ENCODE data around the gene PPP2R2D.

The PPP2R2D gene

DNA sequence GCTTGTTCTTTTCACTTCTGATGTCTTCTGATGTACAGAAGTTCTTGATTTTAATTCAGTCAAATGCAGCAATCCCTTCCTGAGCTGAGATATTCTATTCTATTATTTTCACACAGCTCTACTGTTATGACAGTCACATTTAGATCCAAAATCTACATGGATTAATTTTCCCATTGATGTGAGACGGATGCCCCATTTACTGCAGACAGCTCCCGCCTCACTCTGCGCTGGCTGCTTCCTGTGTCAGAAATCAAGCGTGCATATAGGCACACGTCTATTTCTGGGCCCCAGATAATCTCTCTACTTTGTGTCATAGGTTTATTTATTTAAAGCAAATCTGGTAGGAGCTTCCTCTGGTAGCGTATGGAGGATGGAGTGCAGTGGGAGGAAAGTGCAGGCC lies 74.2 kb downstream of the PPP2R2D start:
- ChIA-PET POLR2A (interaction anchor here (0.6 kb wide), 1 partner anchor 62 kb away, joined by 3 read pairs; no protein-coding TSS in a partner anchor), CTCF (no interaction called here)
- Histone ChIP-seq H3K27ac (ENCODE audit: insufficient read depth in 1 of 2, low read depth in 1 of 2, low read length in 2 of 2, poor library complexity in 1 of 2, severe bottlenecking in 2 of 2) (no peak overlapping the region), H3K4me3 (ENCODE audit: control insufficient read depth in 1 of 7, extremely low read depth in 1 of 7, insufficient read depth in 4 of 7, low read depth in 2 of 7, low read length in 6 of 7) (no peak overlapping the region), H3K4me1 (ENCODE audit: control extremely low read depth in 1 of 4, control insufficient read depth in 4 of 4, insufficient read depth in 4 of 4, low read length in 3 of 4) (peaks cover 0 to 6% (median 1%) of the 10 kb centered on the region in 4 experiments), H3K27me3 (replicated peaks in 2 of 5; ENCODE audit: control insufficient read depth in 4 of 5, insufficient read depth in 5 of 5, low read length in 4 of 5) (peaks cover 0 to 12% (median 0%) of the 10 kb centered on the region in 5 experiments), H3K9me3 (ENCODE audit: control extremely low read depth in 1 of 5, control insufficient read depth in 4 of 5, insufficient read depth in 2 of 5, low read depth in 1 of 5, low read length in 4 of 5) (no peaks in the 10 kb centered on the region), H3K36me3 (ENCODE audit: control insufficient read depth in 4 of 4, insufficient read depth in 4 of 4, low read length in 3 of 4) (peaks cover 0 to 17% (median 9%) of the 10 kb centered on the region in 4 experiments)
- DNase-seq, result no peak
- 90% methylated on average over 2 of the region's 6 CpGs for WGBS (ENCODE audit: insufficient coverage)

DNA sequence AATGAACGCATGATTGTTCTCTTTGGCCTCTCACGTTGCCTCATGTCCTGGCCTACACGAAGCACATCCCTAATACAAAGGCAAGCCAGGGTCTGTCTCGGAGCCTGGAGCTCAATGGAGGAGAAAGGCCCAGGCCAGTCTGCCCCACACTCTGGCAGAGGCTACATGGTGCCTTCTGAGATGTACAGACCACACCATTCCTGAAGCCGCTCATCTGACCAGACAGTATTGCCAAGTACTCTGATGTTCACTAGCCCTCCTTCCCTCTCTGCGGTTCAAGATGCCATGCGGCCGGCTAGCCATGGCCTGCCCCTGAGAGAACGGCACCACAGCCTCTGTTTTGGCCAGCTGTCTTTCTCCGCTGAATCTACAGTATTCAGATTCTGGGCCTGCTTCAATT lies 75.0 kb downstream of the PPP2R2D start:
- ChIA-PET CTCF (no interaction called here), POLR2A (interaction anchor here (0.6 kb wide), 1 partner anchor 63 kb away, joined by 3 read pairs; no protein-coding TSS in a partner anchor)
- peaks cover 0 to 20% (median under 1%) of the 10 kb centered on the region in 5 experiments for H3K27me3 ChIP-seq (replicated peaks in 2 of 5; ENCODE audit: control insufficient read depth in 4 of 5, insufficient read depth in 5 of 5, low read length in 4 of 5)
- DNase-seq, result no peak
- peaks cover 0 to 9% (median 5%) of the 10 kb centered on the region in 4 experiments for H3K4me1 ChIP-seq (ENCODE audit: control extremely low read depth in 1 of 4, control insufficient read depth in 4 of 4, insufficient read depth in 4 of 4, low read length in 3 of 4)
- H3K4me3 ChIP-seq (ENCODE audit: control insufficient read depth in 1 of 7, extremely low read depth in 1 of 7, insufficient read depth in 4 of 7, low read depth in 2 of 7, low read length in 6 of 7), result no peak overlapping the region
- WGBS (ENCODE audit: insufficient coverage), result 95% methylated on average over 10 of the region's 10 CpGs
- H3K27ac ChIP-seq (ENCODE audit: insufficient read depth in 1 of 2, low read depth in 1 of 2, low read length in 2 of 2, poor library complexity in 1 of 2, severe bottlenecking in 2 of 2), result no peak overlapping the region
- peaks cover 0 to 11% (median 6%) of the 10 kb centered on the region in 4 experiments for H3K36me3 ChIP-seq (ENCODE audit: control insufficient read depth in 4 of 4, insufficient read depth in 4 of 4, low read length in 3 of 4)
- no peaks in the 10 kb centered on the region for H3K9me3 ChIP-seq (ENCODE audit: control extremely low read depth in 1 of 5, control insufficient read depth in 4 of 5, insufficient read depth in 2 of 5, low read depth in 1 of 5, low read length in 4 of 5)

DNA sequence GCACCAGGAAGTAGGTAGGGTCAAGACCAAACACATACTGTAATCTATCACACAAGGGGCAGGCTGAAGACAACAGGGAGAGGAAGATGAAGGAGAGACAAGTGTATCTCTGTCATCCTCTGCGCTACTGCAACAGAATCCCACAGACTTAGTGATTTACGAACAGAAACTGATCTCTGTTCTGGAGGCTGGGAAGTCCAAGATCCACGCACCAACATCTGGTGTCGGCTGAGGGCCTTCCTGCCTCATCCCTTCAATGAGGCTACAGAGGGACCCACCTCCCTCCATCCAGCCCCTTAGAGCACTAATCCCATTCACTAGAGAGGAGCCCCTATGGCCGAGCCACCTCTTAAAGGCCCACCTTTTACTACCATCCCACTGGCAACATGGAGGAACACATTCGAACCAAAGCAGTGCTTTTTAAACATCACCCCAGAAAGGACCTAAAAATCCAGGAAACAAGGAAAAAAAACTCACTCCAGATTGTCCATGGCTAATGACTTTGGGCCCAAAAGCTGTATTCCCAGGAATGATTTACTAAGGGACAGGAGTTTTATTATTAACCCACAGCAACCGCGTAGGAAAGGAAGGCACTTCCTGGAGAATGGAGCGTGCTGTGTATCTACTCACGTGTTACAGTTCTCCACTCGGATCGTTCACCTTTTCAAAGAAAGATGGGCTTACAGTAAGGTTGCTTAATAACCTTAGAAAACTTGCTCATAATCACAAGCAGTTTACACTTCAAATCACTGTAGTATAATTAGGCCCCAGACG lies 76.7 kb downstream of the PPP2R2D start:
- no peak for DNase-seq
- H3K9me3 ChIP-seq (ENCODE audit: control extremely low read depth in 1 of 5, control insufficient read depth in 4 of 5, insufficient read depth in 2 of 5, low read depth in 1 of 5, low read length in 4 of 5), result no peaks in the 10 kb centered on the region
- H3K27ac ChIP-seq (ENCODE audit: insufficient read depth in 1 of 2, low read depth in 1 of 2, low read length in 2 of 2, poor library complexity in 1 of 2, severe bottlenecking in 2 of 2), result no peak overlapping the region
- peaks cover 0 to 33% (median 2%) of the 10 kb centered on the region in 5 experiments for H3K27me3 ChIP-seq (replicated peaks in 2 of 5; ENCODE audit: control insufficient read depth in 4 of 5, insufficient read depth in 5 of 5, low read length in 4 of 5)
- ChIA-PET POLR2A (no interaction called here), CTCF (no interaction called here)
- WGBS (ENCODE audit: insufficient coverage), result 97% methylated on average over 13 of the region's 13 CpGs
- H3K4me3 ChIP-seq (ENCODE audit: control insufficient read depth in 1 of 7, extremely low read depth in 1 of 7, insufficient read depth in 4 of 7, low read depth in 2 of 7, low read length in 6 of 7), result no peak overlapping the region
- H3K36me3 ChIP-seq (ENCODE audit: control insufficient read depth in 4 of 4, insufficient read depth in 4 of 4, low read length in 3 of 4), result peaks cover 0 to 2% (median 0%) of the 10 kb centered on the region in 4 experiments
- H3K4me1 ChIP-seq (ENCODE audit: control extremely low read depth in 1 of 4, control insufficient read depth in 4 of 4, insufficient read depth in 4 of 4, low read length in 3 of 4), result peaks cover 2 to 17% (median 17%) of the 10 kb centered on the region in 4 experiments

DNA sequence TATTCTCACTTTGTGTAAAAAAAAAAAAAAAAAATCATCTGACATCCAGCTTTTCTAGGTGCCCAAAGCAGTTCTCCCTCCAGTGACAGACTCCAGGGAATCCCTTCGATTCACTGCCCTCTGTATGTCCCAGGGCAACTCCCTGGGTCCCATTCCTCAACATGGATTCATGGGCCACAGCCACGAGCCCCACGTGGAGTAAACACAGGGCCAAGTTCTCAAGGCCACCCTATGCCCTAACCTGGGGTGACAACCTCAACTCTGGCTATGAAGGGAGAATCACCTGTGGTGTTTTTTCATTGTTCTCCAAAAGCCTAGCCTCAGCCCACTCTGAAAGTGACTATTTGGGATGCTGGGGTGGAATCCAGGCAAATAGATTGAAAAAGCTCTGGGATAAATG lies 77.6 kb downstream of the PPP2R2D start:
- Histone ChIP-seq H3K36me3 (ENCODE audit: control insufficient read depth in 4 of 4, insufficient read depth in 4 of 4, low read length in 3 of 4) (no peaks in the 10 kb centered on the region), H3K27me3 (replicated peaks in 2 of 5; ENCODE audit: control insufficient read depth in 4 of 5, insufficient read depth in 5 of 5, low read length in 4 of 5) (peaks cover 0 to 41% (median 7%) of the 10 kb centered on the region in 5 experiments), H3K4me3 (ENCODE audit: control insufficient read depth in 1 of 7, extremely low read depth in 1 of 7, insufficient read depth in 4 of 7, low read depth in 2 of 7, low read length in 6 of 7) (no peak overlapping the region), H3K9me3 (ENCODE audit: control extremely low read depth in 1 of 5, control insufficient read depth in 4 of 5, insufficient read depth in 2 of 5, low read depth in 1 of 5, low read length in 4 of 5) (no peaks in the 10 kb centered on the region), H3K4me1 (ENCODE audit: control extremely low read depth in 1 of 4, control insufficient read depth in 4 of 4, insufficient read depth in 4 of 4, low read length in 3 of 4) (peaks cover 2 to 21% (median 17%) of the 10 kb centered on the region in 4 experiments), H3K27ac (ENCODE audit: insufficient read depth in 1 of 2, low read depth in 1 of 2, low read length in 2 of 2, poor library complexity in 1 of 2, severe bottlenecking in 2 of 2) (no peak overlapping the region)
- no peak for DNase-seq
- ChIA-PET CTCF (no interaction called here), POLR2A (no interaction called here)
- WGBS (ENCODE audit: insufficient coverage), result 94% methylated on average over 2 of the region's 3 CpGs

DNA sequence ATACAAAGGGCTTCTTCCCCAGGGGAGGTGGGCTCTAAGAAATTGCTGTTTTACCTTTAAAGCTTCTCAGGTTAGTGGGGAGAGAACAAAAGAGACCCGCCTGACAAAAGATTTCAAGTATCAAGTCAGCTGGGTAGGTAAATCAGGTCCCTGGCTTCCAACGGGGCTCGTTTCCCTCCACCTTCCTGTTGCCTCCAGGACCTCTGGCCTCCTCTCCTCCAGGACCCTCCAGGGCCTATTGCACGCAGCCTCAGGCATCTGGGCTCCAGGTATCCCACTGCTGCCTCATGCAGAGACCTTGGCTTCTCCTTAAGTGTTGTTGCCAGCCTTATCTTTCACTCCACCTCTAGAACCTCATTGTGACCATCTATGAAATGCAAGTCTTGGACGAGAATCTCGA lies 78.0 kb downstream of the PPP2R2D start:
- H3K36me3 ChIP-seq (ENCODE audit: control insufficient read depth in 4 of 4, insufficient read depth in 4 of 4, low read length in 3 of 4), result no peaks in the 10 kb centered on the region
- CTCF ChIA-PET, result interaction anchor here (1.1 kb wide), 1 partner anchor 18 kb away, joined by 3 read pairs; no protein-coding TSS in a partner anchor
- 86% methylated on average over 4 of the region's 6 CpGs for WGBS (ENCODE audit: insufficient coverage)
- H3K9me3 ChIP-seq (ENCODE audit: control extremely low read depth in 1 of 5, control insufficient read depth in 4 of 5, insufficient read depth in 2 of 5, low read depth in 1 of 5, low read length in 4 of 5), result no peaks in the 10 kb centered on the region
- H3K4me1 ChIP-seq (ENCODE audit: control extremely low read depth in 1 of 4, control insufficient read depth in 4 of 4, insufficient read depth in 4 of 4, low read length in 3 of 4), result peaks cover 2 to 21% (median 17%) of the 10 kb centered on the region in 4 experiments
- no peak for DNase-seq
- POLR2A ChIA-PET, result no interaction called here
- H3K27ac ChIP-seq (ENCODE audit: insufficient read depth in 1 of 2, low read depth in 1 of 2, low read length in 2 of 2, poor library complexity in 1 of 2, severe bottlenecking in 2 of 2), result no peak overlapping the region
- peaks cover 2 to 46% (median 7%) of the 10 kb centered on the region in 5 experiments for H3K27me3 ChIP-seq (replicated peaks in 2 of 5; ENCODE audit: control insufficient read depth in 4 of 5, insufficient read depth in 5 of 5, low read length in 4 of 5)
- H3K4me3 ChIP-seq (ENCODE audit: control insufficient read depth in 1 of 7, extremely low read depth in 1 of 7, insufficient read depth in 4 of 7, low read depth in 2 of 7, low read length in 6 of 7), result no peak overlapping the region

DNA sequence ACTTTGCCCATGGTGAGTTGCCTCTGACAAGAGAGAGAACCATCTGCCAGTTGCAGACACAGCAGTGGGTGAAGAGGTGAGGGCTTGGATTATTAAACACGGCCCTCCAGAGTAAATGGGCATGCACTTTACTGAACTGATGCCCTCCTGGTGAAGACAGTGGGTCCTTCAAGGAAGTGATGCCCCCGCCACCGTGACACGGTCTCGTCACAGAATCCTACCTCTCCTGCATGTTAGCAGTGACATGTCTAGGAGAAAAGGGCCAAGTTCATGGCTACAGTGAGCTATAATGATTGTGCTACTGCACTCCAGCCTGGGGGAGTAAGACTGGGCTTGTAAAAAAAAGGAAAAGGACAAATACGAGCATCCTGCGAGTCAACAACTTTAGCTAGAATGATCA lies 78.5 kb downstream of the PPP2R2D start:
- DNase-seq, result no peak
- POLR2A ChIA-PET, result no interaction called here
- H3K4me3 ChIP-seq (ENCODE audit: control insufficient read depth in 1 of 7, extremely low read depth in 1 of 7, insufficient read depth in 4 of 7, low read depth in 2 of 7, low read length in 6 of 7), result no peak overlapping the region
- H3K4me1 ChIP-seq (ENCODE audit: control extremely low read depth in 1 of 4, control insufficient read depth in 4 of 4, insufficient read depth in 4 of 4, low read length in 3 of 4), result peaks cover 2 to 21% (median 17%) of the 10 kb centered on the region in 4 experiments
- H3K27me3 ChIP-seq (replicated peaks in 2 of 5; ENCODE audit: control insufficient read depth in 4 of 5, insufficient read depth in 5 of 5, low read length in 4 of 5), result peaks cover 2 to 49% (median 7%) of the 10 kb centered on the region in 5 experiments
- no peak overlapping the region for H3K27ac ChIP-seq (ENCODE audit: insufficient read depth in 1 of 2, low read depth in 1 of 2, low read length in 2 of 2, poor library complexity in 1 of 2, severe bottlenecking in 2 of 2)
- CTCF ChIA-PET, result interaction anchor here (1.1 kb wide), 1 partner anchor 18 kb away, joined by 3 read pairs; no protein-coding TSS in a partner anchor
- H3K9me3 ChIP-seq (ENCODE audit: control extremely low read depth in 1 of 5, control insufficient read depth in 4 of 5, insufficient read depth in 2 of 5, low read depth in 1 of 5, low read length in 4 of 5), result no peaks in the 10 kb centered on the region
- 86% methylated on average over 7 of the region's 7 CpGs for WGBS (ENCODE audit: insufficient coverage)
- no peaks in the 10 kb centered on the region for H3K36me3 ChIP-seq (ENCODE audit: control insufficient read depth in 4 of 4, insufficient read depth in 4 of 4, low read length in 3 of 4)

DNA sequence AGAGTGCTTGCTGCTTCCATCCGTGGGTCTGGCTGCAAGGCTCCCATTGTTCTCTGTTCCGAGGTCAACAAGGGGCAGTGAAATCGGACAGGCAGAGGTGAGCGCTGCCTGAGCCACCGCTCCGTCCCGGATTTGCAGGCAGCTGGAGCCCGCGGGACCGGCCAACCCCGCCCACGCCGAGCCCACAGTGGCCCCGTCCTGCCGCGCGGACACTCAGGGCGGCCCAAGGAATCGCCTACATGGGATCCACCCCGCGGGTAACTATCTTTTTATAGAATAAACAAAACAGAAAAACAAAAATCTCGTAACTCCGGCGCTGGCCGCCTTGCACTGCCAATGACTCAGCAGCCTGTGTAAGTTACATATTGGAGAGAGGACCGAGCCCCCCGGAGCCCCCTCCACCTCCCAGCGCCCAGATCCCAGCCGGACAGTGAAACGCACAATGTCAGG lies 79.0 kb downstream of the PPP2R2D start:
- Histone ChIP-seq H3K27ac (ENCODE audit: insufficient read depth in 1 of 2, low read depth in 1 of 2, low read length in 2 of 2, poor library complexity in 1 of 2, severe bottlenecking in 2 of 2) (no peak overlapping the region), H3K27me3 (replicated peaks in 2 of 5; ENCODE audit: control insufficient read depth in 4 of 5, insufficient read depth in 5 of 5, low read length in 4 of 5) (peaks cover 2 to 49% (median 7%) of the 10 kb centered on the region in 5 experiments), H3K4me1 (ENCODE audit: control extremely low read depth in 1 of 4, control insufficient read depth in 4 of 4, insufficient read depth in 4 of 4, low read length in 3 of 4) (peaks cover 2 to 21% (median 17%) of the 10 kb centered on the region in 4 experiments), H3K4me3 (ENCODE audit: control insufficient read depth in 1 of 7, extremely low read depth in 1 of 7, insufficient read depth in 4 of 7, low read depth in 2 of 7, low read length in 6 of 7) (peak overlapping the region in 3 of 7 experiments; percentile 10 to 24 (median 11)), H3K9me3 (ENCODE audit: control extremely low read depth in 1 of 5, control insufficient read depth in 4 of 5, insufficient read depth in 2 of 5, low read depth in 1 of 5, low read length in 4 of 5) (no peaks in the 10 kb centered on the region), H3K36me3 (ENCODE audit: control insufficient read depth in 4 of 4, insufficient read depth in 4 of 4, low read length in 3 of 4) (no peaks in the 10 kb centered on the region)
- peak in 2 of 3 donors; percentile 9 to 41 for DNase-seq
- ChIA-PET POLR2A (no interaction called here), CTCF (interaction anchor here (1.1 kb wide), 1 partner anchor 17 kb away, joined by 3 read pairs; no protein-coding TSS in a partner anchor)
- 31% methylated on average over 6 of the region's 30 CpGs for WGBS (ENCODE audit: insufficient coverage)

Data from common myeloid progenitor, CD34-positive (primary cell).